ENCODE data around the gene GPR157.
"Not testable (repeated sequence)": the region's sequence is repeated elsewhere in the genome, so short reads cannot be mapped to it uniquely, and the experiment has no call there.

Gene GPR157

DNA sequence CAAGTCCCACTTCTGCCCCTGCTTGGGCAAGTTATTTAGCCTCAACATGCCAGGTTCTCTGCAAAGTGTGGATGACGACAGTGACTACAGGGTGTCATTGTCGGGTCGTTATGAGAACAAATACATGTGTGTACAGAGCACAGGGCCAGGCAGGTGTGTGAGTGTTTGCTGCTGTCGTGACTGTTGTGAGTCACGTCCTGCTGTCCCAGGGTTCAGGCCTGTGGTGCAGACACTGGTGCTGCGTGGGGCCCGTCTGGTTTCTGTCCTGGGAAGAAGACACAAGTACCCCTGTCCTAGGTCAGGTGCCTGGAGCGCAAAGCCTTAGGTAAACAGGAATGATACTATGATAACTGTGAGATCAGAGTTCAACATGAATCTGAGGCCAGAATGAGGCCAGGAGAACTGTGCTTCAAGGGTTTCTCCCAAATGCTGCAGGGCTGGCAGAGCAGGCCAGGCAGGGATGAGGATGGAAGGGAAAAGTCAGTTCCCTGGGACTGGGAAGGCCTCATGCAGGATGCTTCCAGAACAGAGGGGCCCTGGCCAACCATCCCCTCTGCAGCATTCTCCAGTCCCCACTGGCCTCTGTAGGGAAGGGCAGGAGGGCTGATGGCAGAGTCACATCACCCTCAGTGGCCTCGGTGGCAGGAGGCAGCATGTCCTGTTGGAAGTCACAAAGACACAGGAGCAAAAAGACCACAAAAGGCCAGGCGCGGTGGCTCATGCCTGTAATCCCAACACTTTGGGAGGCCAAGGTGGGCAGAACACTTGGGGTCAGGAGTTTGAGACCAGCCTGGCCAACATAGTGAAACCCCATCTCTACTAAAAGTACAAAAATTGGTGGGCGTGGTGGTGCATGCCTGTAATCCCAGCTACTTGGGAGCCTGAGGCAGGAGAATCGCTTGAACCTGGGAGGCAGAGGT is 15.7 kb downstream of the GPR157 start:
- no peak for DNase-seq

DNA sequence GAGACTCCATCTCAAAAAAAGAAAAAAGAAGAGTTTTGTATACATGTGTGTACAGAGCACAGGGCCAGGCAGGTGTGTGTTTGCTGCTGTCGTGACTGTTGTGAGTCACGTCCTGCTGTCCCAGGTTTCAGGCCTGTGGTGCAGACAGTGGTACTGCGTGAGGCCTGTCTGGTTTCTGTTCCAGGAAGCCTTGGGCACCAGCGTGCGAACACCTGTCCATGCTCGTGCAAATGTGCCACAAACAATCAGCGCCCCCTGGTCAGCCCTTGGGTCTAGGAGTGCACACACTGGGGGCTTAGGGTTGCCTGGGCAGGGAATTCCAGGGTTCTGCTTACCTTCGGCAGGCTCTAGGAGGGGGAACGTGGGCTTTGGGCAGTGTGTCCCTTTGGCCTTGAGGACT is 16.9 kb downstream of the GPR157 start:
- no peak for DNase-seq

DNA sequence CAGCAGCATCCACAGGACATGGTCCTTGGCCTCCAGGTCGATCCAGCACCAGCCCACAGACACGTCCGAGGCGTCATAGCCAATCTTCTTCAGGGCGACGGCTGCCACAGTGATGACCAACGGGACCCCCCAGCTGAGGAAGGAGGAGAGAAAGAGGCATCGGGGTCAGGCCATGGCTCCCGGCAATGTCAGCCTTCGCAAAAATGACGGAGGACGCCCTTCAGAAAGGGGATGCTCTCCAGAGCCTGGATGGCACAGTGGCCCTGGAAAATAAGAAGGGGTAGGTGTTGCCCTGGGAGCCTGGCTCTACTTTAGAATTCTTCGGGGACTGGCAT is 17.6 kb downstream of the GPR157 start:
- no peak for DNase-seq

DNA sequence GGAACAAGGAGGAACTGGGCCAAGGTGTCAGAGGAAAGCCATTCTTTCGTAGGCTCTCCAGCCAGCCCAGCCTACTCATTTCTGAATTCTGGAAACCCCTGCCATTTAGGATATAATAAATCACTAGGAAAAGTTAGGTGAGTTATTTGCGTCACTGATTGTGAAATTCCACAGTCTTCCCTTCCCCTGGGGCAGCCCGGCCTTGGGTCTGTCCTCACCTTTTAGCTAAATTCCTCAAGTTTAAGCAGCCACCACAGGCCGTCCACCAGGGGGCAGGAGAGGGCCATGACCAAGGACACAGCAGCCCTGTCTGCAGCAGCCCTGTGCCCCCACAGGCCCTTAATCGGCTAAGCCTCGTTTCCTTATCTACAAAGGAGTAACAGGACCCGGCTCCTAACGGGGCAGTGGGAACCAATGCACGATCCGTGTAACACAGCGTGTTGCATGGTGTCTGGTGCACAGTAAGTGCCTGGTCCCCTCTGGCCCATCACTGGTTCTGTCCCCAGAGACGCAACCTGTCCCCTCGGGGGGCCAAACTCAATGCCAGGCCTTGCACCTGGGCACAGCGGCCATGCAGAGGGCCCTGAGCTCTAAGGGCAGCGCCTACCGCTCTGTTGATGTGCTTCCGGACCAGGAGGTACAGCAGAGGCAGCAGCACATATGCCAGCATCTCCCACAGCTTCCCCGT is 18.1 kb downstream of the GPR157 start:
- DNase-seq: no peak

DNA sequence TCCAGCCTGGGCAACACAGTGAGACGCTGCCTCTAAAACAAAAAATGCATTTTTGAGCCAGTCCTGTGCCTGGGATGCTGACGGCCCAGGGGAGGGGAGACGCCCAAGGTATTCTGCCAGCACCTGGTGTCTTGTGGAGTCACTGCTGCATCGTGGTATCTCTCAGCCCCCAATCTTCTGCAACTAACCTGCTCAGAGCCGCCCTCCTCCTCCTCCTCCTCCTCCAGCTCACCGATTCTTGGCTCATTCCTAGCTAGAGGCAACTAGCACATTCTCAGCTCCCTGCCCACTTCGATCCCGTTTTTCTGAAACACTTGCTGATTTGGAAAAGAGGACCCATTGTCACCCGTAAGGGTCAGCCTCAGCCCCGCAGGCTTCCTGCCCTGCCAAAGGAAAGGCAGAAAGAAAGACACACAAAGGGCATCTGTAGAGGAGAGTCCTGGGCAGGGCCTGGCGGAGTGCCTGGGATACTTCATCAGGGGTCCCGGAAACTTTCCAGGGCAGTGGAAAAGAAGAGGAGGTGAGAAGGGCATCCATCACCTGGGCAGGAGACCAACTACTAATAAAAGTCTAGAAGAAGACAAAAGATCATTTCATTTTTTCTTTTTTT is 20.7 kb downstream of the GPR157 start:
- DNase-seq: no peak

DNA sequence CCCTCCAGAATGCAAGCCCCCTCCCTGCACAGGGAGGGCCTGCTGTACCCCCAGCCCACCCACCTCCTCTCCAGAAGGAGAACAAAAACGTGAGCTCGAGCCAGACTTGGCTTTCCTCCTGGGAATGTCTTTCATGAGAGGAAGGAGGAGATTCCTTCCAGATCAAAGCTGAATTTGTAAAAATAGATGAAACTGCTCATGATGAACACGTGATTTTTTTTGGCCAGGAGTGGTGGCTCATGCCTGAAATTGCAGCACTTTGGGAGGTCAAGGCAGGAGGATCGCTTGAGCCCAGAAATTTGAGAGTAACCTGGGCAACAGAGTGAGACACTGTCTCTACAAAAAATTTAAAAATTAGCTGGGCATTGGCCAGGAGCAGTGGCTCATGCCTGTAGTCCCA is 21.8 kb downstream of the GPR157 start:
- DNase-seq: no peak

DNA sequence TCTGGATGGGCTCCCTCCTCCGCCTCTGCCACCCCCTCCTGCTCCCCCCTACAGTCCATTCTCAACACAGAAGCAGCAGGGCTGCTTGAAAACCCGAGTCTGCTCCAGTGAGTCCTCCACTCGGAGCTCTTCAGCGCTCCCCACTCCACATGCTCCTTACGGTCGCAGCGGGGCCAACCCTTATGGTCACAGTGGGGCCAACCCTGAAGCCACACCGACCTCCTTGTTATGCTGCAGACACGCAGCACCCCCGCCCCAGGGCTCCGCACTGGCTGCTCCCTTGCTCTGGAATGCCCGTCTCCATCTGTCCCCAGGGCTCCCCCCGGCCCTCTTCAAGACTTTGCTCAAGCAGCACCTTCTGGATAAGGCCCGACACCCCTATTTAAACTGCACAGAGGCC is 22.6 kb downstream of the GPR157 start:
- no peak for DNase-seq

DNA sequence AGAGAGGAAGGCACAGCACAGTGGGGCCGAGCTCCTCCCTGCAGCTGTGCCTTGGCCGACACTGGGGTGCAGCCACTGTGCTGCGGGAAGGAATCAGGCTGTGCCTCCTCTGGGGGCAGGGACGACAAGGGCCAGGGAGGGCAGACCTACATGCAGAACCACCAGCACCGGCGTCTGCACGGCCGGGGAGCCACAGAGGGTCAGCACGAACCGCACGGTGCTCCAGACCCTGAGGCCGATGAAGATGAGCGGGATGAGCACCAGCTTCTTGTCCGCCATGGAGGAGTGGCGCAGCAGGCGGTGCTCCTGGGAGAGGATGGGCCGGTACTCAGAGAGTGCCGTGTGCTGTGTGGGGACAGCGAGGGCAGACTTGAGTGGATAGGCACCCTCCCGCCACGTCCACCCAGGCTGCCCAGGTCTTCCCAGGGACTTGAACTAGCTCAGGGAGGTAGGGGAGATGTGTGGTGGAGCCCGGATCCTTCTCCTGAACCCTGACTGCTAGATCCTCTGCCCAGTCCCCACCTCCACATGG is 23.5 kb downstream of the GPR157 start:
- no peak for DNase-seq

DNA sequence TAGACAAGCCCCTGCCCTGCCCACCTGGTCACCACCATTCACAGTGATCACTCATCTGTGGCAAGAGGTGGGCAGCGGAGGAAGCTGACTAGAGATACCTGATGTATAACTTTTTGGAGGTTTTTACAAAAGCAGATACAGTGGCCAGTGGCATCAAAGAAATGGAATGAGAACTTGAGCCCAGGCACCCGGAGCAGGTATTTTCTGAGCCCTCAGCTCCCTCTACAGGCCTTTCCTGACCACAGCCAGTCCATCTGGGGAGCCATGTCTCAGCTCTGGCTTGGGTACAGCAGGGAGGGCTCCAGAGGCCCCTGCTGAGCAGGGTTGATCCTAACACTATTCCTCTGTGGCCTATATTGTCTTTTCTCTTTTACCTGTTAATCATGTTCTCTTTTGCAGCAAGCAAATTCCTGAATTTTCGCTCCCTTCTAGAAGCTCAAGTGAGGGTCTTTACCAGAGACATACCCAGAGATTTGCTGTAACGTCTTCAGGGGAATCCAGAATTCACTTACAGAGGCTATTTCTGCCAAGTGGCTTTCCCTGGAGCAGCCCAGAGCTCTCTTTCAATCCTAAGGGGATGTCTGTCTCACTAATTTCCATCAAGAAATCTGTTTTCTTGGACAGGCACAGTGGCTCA is 27.3 kb downstream of the GPR157 start:
- no peak for DNase-seq

DNA sequence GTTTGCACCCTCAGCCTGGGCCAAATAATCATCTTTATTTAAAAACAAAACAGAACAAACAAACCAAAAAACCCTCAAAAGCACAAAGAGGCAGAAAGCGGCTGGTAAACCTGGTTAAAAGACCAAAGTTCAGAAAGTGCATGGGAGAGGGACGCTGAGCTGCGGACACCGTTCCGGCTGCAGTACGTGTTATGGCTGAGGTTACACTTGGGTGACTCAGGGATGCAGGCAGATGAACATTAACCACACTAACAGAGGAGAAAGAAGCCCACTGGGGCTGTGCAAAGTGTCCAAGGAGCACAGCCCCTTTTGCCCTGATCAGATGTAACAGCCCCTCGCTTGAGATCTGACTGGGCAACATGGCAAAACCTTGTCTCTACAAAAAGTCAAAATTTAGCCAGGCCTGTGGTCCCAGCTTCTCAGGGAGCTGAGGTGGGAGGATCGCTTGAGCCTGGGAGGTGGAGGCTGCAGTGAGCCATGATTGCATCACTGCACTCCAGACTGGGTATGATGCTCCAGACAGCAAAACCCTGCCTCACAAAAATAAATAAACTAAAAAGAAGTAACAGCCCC is 28.3 kb downstream of the GPR157 start:
- no peak for DNase-seq

DNA sequence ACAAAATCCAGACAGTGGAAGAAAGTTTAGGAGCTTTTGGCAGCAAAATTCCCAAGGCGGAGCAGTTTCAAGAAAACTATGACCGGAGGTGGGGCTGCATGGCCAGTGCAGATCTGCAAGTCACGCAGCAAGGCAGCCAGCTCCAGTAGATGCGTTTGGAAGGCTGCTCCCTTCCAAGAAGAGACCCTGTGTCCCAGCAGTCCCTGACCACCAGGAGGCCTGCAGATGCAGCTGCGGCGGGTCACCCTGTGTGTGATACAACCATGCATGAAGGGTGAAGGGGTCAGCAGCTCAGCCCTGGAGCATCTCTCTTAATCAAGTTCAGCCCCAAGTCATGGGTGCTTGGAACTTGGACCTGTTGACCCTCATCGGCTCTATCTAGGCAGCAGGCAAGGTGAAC is 29.3 kb downstream of the GPR157 start:
- DNase-seq: no peak

DNA sequence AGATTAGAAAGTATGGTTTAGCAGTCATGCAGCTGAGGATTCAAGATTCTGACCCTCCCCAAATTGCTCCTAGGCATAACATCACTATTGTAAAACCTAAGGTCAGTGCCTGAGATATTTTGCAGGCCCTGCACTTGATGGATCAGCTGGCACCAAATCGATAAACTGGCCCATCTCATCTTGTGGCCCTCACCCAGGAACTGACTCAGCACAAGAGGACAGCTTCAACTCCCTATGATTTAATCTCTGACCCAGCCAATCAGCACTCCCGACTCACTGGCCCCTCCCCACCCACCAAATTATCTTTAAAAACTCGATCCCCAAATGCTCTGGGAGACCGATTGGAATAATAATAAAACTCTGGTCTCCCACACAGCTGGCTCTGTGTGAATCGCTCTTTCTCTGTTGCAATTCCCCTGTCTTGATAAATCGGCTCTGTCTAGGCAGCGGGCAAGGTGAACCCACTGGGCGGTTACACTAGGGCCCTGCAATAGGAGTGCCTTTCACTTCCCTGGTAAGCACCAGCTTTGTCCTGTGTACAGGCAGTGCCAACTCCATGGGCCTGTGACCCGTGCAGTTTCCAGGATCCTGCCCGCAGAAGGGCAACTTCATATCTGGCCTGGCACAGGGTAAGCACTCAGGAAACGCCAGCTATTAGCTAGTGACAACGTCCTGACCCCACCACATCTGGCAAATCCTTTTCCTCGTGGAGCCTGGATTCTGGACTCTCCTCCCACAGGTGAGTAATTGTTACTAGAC is 30.8 kb downstream of the GPR157 start:
- DNase-seq: no peak

DNA sequence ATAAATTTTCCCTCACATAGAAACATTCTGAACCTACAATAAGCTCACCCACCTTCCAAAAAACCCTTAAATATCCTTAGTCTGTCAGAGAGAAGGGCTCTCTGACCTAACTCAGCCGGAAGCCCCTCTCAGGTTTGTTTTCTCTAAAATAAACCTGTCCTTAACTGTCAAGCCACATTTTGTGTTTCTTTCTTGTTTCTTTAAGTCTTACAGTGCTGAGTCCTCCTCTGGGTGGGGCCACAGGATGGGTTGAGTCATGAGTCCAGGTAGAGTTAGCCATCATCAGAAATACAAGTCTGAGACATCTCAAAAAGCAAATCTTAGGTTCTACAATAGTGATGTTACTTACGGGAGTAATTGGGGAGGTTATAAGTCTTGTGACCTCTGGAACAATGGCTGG is 33.1 kb downstream of the GPR157 start:
- no peak for DNase-seq

DNA sequence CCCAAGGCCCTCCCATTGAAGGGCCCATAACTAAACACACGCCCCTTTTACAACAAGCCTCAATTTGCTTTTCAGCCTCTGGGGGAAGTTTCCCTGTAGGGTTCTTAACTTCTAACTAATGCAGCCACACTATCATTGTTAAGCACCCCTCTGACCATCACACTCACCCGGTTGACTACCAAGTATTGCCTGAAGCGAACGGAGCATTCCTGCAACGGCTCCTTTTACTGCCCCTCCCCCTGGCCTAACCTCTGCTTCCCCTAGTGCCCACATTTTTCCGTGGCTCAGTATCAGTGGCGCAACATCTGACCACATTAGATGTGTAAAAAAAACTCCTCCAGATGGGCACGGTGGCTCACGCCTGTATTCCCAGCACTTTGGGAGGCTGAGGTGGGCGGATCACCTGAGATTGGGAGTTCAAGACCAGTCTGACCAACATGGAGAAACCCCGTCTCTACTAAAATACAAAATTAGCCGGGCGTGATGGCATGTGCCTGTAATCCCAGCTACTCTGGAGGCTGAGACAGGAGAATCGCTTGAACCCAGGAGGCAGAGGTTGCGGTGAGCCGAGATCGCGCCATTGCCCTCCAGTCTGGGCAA is 34.8 kb downstream of the GPR157 start:
- not testable (repeated sequence) for DNase-seq

DNA sequence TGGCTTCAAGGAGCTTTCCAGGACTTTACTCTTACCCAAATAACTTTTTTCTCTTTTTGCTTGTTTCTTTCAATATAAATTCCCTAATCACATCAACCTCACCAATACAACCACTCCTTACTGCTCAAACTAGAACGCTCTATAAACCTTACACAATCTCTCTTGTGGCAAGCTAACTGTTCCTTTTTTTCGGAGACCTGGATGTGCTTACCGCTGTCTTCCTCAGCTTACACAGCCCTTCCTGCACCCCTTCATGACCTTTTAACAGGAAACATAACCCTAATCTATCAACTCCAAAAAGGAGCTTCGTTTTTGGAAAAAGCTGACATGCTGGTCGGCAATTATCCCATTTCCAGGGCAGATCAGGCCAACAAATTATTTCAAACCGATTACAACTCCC is 35.3 kb downstream of the GPR157 start:
- DNase-seq: no peak

DNA sequence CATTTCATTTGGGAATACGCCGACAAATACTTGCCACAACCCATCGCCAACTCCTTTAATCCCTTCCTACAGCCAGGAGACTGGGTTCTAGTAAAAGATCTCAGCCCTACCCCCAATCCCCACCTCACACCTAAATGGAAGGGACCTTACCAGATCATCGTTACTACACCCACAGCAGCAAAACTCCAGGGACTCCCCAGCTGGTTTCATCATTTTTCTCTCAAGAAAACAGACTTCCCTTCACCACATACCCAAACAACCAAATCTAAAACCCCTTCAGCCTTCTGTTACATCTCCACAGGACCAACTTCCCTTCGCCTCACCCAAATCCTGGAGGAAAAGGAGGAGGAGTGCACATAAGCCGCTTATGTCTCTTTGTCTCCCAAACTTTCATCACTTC is 35.8 kb downstream of the GPR157 start:
- DNase-seq: no peak

DNA sequence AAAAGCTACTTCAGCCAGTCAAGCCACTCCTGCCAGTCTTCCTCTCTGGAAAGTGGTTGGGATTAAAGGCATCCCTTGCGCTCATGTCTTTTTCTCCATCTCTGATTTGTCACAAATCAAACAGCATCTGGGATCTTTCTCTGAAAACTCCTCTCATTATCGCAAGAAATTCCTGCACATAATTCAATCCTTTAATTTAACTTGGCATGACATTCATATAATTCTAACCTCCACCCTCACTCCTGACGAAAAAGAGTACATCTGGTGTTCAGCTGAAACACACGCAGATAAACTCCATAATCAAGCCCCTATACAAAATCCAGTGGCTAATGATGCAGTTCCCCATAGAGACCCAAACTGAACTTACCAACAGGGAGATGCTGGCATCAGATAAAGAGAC is 40.1 kb downstream of the GPR157 start:
- DNase-seq: no peak

DNA sequence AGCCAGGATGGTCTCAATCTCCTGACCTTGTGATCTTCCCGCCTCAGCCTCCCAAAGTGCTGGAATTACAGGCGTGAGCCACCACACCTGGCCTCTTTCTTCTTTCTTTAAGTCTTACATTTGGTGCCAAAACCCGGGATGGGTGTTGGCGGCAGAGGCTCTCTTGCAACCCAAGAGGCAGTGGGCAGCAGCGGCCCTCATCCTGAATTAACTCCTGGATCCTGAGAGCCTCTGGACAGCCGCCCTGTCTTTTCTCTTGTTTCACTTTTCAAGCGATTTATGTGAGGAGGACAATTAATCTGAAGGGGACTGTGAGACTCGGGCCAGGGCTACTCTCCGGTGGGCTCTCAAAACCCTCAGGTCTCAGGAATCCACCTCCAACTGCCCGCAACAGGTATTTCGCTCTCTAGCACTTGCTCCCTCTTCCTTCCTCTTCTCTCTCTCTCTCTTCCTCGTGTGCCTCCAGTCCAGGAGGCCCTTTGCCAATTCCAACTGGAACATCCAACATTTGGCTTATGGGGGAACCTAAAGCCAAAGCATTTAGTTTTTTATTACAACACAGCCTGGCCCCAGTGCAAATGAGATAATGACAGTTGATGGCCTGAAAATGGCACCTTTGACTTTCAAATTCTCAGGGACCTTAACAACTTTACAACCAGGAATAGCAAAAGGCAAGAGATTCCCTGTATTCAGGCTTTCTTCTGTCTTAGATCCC is 41.3 kb downstream of the GPR157 start:
- no peak for DNase-seq

DNA sequence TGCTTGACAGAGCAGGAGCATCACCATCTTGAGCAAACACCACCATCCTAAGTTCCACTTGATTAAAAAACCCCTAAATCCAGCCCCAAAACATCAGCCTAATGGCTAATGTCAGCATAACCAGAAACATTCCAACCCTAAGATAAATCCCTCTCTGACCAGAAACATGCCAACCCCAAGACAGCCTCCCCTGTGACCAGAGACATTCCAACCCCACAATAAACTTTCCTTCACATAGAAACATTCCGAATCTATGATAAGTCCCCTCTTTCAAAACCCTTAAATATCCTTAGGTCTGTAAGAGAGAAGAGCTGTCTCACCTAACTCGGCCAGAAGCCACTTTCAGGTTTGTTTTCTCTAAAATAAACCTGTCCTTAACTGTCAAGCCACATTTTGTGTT is 42.1 kb downstream of the GPR157 start:
- no peak for DNase-seq

DNA sequence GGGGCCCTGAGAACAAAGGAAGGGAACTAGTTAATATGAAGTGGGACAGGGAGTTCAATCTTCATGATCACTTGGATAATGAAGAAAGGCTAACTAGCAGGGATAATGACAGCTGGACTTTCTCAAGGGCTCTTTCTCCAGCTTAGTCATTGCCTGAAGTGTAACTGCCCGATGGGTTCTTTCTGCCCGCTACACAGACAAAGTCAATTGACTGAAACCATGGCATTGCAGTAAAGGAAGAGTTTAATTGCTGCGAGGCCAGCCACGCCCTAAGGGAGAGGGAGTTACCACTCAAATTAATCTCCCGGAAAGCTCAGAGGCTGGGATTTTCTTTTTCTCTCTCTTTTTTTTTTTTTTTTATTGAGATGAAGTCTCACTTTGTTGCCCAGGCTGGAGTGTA is 42.9 kb downstream of the GPR157 start:
- DNase-seq: no peak

DNA sequence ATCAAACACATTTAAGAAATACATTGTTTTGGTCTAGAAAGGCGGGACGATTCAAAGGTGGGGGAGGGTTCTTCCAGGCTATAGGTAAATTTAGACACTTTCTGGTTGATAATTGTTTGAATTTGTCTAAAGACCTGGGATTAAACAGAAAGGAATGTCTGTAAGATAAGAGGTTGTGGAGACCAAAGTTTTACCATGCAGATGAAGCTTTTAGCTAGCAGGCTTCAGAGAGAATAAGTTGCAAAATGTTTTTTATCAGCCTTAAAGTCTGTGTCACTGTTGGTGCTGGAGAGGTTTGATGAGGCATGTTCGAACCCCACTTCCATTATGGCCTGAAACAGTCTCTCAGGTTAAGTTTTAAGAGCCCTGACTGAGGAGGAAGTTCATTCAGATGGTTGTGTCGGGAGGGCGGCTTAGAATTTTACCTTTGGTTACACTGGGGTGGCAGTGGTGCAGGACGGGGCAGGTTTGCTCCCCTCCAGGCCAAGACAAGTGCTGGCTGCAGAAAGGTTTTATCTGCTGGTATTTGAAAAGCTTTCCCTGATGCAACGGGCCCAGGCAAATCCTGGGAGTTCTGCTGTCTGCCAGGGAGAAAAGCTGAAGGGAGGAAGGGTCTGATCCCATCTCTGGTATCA is 43.5 kb downstream of the GPR157 start:
- no peak for DNase-seq
